Neural cell (in vitro differentiated cells): ENCODE data around the gene RBBP8NL.

ENCODE experiments used
- CTCF ChIP-seq: fragments of 450-650 bp; IDR thresholded peaks from 2 replicates; pipeline ENCODE4 v1.5.1; 2014; ENCODE audit warnings: antibody characterized with exemption, mild to moderate bottlenecking, moderate library complexity; ENCODE audit not compliant: poor library complexity, severe bottlenecking
- EP300 ChIP-seq: fragments of 450-650 bp; conservative IDR thresholded peaks from 2 replicates; pipeline ENCODE4 v1.6.1; 2014; ENCODE audit warnings: antibody characterized with exemption, mild to moderate bottlenecking, moderate library complexity; ENCODE audit not compliant: poor library complexity, severe bottlenecking
- RAD21 ChIP-seq: fragments of 450-650 bp; conservative IDR thresholded peaks from 2 replicates; pipeline ENCODE4 v1.6.1; 2014; ENCODE audit warnings: antibody characterized with exemption, mild to moderate bottlenecking, moderate library complexity
- TAF1 ChIP-seq: IDR thresholded peaks from 2 replicates; pipeline ENCODE4 v1.6.1; 2012; ENCODE audit warnings: low read depth
- TF ChIP-seq, protein P1 (sequence below): IDR thresholded peaks from 2 replicates; pipeline ENCODE4 v1.6.1; 2012; ENCODE audit warnings: borderline replicate concordance

- TF ChIP-seq CTCF, result no peak
- TF ChIP-seq, protein P1, sequence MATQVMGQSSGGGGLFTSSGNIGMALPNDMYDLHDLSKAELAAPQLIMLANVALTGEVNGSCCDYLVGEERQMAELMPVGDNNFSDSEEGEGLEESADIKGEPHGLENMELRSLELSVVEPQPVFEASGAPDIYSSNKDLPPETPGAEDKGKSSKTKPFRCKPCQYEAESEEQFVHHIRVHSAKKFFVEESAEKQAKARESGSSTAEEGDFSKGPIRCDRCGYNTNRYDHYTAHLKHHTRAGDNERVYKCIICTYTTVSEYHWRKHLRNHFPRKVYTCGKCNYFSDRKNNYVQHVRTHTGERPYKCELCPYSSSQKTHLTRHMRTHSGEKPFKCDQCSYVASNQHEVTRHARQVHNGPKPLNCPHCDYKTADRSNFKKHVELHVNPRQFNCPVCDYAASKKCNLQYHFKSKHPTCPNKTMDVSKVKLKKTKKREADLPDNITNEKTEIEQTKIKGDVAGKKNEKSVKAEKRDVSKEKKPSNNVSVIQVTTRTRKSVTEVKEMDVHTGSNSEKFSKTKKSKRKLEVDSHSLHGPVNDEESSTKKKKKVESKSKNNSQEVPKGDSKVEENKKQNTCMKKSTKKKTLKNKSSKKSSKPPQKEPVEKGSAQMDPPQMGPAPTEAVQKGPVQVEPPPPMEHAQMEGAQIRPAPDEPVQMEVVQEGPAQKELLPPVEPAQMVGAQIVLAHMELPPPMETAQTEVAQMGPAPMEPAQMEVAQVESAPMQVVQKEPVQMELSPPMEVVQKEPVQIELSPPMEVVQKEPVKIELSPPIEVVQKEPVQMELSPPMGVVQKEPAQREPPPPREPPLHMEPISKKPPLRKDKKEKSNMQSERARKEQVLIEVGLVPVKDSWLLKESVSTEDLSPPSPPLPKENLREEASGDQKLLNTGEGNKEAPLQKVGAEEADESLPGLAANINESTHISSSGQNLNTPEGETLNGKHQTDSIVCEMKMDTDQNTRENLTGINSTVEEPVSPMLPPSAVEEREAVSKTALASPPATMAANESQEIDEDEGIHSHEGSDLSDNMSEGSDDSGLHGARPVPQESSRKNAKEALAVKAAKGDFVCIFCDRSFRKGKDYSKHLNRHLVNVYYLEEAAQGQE, result no peak
- TF ChIP-seq EP300, result no peak
- no peak for TF ChIP-seq TAF1
- no peak for TF ChIP-seq RAD21
Observed at GRCh38 chr20:62391165-62392076, 35.9 kb downstream of the RBBP8NL start.
